Measurements from ENCODE around the gene CYP26C1. TPM values are rescaled to one million over a fixed set of nuclear protein-coding genes. Genes with fewer than 3 reads are reported as not detected.

CYP26C1 gene
- total and polyA plus RNA-seq, 2 of the 13 experiments (the other 11 are each of a cell fraction or from before 2014, with no cell fraction given) = 0.02 TPM; not detected in 1

- TF ChIP-seq, protein P1, sequence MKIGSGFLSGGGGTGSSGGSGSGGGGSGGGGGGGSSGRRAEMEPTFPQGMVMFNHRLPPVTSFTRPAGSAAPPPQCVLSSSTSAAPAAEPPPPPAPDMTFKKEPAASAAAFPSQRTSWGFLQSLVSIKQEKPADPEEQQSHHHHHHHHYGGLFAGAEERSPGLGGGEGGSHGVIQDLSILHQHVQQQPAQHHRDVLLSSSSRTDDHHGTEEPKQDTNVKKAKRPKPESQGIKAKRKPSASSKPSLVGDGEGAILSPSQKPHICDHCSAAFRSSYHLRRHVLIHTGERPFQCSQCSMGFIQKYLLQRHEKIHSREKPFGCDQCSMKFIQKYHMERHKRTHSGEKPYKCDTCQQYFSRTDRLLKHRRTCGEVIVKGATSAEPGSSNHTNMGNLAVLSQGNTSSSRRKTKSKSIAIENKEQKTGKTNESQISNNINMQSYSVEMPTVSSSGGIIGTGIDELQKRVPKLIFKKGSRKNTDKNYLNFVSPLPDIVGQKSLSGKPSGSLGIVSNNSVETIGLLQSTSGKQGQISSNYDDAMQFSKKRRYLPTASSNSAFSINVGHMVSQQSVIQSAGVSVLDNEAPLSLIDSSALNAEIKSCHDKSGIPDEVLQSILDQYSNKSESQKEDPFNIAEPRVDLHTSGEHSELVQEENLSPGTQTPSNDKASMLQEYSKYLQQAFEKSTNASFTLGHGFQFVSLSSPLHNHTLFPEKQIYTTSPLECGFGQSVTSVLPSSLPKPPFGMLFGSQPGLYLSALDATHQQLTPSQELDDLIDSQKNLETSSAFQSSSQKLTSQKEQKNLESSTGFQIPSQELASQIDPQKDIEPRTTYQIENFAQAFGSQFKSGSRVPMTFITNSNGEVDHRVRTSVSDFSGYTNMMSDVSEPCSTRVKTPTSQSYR (CRISPR knock-in tag; IDR thresholded peaks at IDR 0.05; ENCODE audit: borderline replicate concordance) = peak; percentile 75; the same call in 1 of the 2 replicates
- TF ChIP-seq ZNF841 (CRISPR knock-in tag; IDR thresholded peaks at IDR 0.05; ENCODE audit: borderline replicate concordance) (no peak), STAG1 (CRISPR knock-in tag; IDR thresholded peaks at IDR 0.05) (peak; percentile 59), ZBTB8A (CRISPR knock-in tag; IDR thresholded peaks at IDR 0.05; ENCODE audit: borderline replicate concordance, low read depth) (no peak), ZNF616 (CRISPR knock-in tag; IDR thresholded peaks at IDR 0.05; ENCODE audit: low read depth) (0 out of 2 replicates have a peak, but pooled peaks have one; percentile 32), SMC3 (IDR thresholded peaks at IDR 0.05; ENCODE audit: low read length) (peak; percentile 80), TOE1 (CRISPR knock-in tag; IDR thresholded peaks at IDR 0.05) (no peak), JUND (CRISPR knock-in tag; IDR thresholded peaks at IDR 0.05) (no peak), TFDP2 (CRISPR knock-in tag; IDR thresholded peaks at IDR 0.05) (no peak), RXRB (CRISPR knock-in tag; IDR thresholded peaks at IDR 0.05; ENCODE audit: borderline replicate concordance) (no peak), ZNF263 (CRISPR knock-in tag; IDR thresholded peaks at IDR 0.05) (peak; percentile 92), SP5 (CRISPR knock-in tag; IDR thresholded peaks at IDR 0.05; ENCODE audit: borderline replicate concordance, low read depth) (no peak)
- TF ChIP-seq, protein P2, sequence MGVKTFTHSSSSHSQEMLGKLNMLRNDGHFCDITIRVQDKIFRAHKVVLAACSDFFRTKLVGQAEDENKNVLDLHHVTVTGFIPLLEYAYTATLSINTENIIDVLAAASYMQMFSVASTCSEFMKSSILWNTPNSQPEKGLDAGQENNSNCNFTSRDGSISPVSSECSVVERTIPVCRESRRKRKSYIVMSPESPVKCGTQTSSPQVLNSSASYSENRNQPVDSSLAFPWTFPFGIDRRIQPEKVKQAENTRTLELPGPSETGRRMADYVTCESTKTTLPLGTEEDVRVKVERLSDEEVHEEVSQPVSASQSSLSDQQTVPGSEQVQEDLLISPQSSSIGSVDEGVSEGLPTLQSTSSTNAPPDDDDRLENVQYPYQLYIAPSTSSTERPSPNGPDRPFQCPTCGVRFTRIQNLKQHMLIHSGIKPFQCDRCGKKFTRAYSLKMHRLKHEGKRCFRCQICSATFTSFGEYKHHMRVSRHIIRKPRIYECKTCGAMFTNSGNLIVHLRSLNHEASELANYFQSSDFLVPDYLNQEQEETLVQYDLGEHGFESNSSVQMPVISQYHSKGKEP (CRISPR knock-in tag; IDR thresholded peaks at IDR 0.05) = no peak
- TF ChIP-seq, protein P3, sequence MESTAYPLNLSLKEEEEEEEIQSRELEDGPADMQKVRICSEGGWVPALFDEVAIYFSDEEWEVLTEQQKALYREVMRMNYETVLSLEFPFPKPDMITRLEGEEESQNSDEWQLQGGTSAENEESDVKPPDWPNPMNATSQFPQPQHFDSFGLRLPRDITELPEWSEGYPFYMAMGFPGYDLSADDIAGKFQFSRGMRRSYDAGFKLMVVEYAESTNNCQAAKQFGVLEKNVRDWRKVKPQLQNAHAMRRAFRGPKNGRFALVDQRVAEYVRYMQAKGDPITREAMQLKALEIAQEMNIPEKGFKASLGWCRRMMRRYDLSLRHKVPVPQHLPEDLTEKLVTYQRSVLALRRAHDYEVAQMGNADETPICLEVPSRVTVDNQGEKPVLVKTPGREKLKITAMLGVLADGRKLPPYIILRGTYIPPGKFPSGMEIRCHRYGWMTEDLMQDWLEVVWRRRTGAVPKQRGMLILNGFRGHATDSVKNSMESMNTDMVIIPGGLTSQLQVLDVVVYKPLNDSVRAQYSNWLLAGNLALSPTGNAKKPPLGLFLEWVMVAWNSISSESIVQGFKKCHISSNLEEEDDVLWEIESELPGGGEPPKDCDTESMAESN (CRISPR knock-in tag; conservative IDR thresholded peaks at IDR 0.05) = no peak
- TF ChIP-seq, protein P4, sequence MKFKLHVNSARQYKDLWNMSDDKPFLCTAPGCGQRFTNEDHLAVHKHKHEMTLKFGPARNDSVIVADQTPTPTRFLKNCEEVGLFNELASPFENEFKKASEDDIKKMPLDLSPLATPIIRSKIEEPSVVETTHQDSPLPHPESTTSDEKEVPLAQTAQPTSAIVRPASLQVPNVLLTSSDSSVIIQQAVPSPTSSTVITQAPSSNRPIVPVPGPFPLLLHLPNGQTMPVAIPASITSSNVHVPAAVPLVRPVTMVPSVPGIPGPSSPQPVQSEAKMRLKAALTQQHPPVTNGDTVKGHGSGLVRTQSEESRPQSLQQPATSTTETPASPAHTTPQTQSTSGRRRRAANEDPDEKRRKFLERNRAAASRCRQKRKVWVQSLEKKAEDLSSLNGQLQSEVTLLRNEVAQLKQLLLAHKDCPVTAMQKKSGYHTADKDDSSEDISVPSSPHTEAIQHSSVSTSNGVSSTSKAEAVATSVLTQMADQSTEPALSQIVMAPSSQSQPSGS (CRISPR knock-in tag; IDR thresholded peaks at IDR 0.05) = no peak
- TF ChIP-seq, protein P5, sequence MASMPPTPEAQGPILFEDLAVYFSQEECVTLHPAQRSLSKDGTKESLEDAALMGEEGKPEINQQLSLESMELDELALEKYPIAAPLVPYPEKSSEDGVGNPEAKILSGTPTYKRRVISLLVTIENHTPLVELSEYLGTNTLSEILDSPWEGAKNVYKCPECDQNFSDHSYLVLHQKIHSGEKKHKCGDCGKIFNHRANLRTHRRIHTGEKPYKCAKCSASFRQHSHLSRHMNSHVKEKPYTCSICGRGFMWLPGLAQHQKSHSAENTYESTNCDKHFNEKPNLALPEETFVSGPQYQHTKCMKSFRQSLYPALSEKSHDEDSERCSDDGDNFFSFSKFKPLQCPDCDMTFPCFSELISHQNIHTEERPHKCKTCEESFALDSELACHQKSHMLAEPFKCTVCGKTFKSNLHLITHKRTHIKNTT (CRISPR knock-in tag; IDR thresholded peaks at IDR 0.05) = no peak
- TF ChIP-seq, protein P6, sequence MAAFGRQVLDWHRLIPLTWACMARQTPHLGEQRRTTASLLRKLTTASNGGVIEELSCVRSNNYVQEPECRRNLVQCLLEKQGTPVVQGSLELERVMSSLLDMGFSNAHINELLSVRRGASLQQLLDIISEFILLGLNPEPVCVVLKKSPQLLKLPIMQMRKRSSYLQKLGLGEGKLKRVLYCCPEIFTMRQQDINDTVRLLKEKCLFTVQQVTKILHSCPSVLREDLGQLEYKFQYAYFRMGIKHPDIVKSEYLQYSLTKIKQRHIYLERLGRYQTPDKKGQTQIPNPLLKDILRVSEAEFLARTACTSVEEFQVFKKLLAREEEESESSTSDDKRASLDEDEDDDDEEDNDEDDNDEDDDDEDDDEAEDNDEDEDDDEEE (CRISPR knock-in tag; IDR thresholded peaks at IDR 0.05) = no peak
Measured at GRCh38 chr10:93115661-93116383, 55.2 kb downstream of the CYP26C1 start (continued).
